Measurements from ENCODE around the gene NAA20.

NAA20 gene

GRCh38 chr20:19976595-19977372, 40.4 kb upstream of the NAA20 start:
- peak; percentile 70 for DNase-seq (ENCODE audit: low read depth)
- TF ChIP-seq CTCF (conservative IDR thresholded peaks at IDR 0.05; ENCODE audit: low read depth, low read length): no peak
- peak overlapping the region; percentile 63 for H3K4me3 ChIP-seq (ENCODE audit: low read length)

GRCh38 chr20:19977373-19977770, 39.8 kb upstream of the NAA20 start:
- H3K4me3 ChIP-seq (ENCODE audit: low read length): peak overlapping the region; percentile 63
- DNase-seq (ENCODE audit: low read depth): no peak
- TF ChIP-seq CTCF (conservative IDR thresholded peaks at IDR 0.05; ENCODE audit: low read depth, low read length): no peak

GRCh38 chr20:19978511-19979210, 38.5 kb upstream of the NAA20 start:
- DNase-seq (ENCODE audit: low read depth): no peak
- no peak for TF ChIP-seq CTCF (conservative IDR thresholded peaks at IDR 0.05; ENCODE audit: low read depth, low read length)
- H3K4me3 ChIP-seq (ENCODE audit: low read length): no peak overlapping the region

- no peak for TF ChIP-seq CTCF (conservative IDR thresholded peaks at IDR 0.05; ENCODE audit: low read depth, low read length)
- DNase-seq (ENCODE audit: low read depth): no peak
These were observed 36.1 kb upstream of the NAA20 start for GRCh38 chr20:19981031-19981451.

GRCh38 chr20:19986419-19986818, 30.7 kb upstream of the NAA20 start:
- no peak overlapping the region for H3K4me3 ChIP-seq (ENCODE audit: low read length)
- DNase-seq (ENCODE audit: low read depth): no peak
- TF ChIP-seq CTCF (conservative IDR thresholded peaks at IDR 0.05; ENCODE audit: low read depth, low read length): no peak

More at GRCh38 chr20:19981031-19981451, 36.1 kb upstream of the NAA20 start:
- no peak overlapping the region for H3K4me3 ChIP-seq (ENCODE audit: low read length)

GRCh38 chr20:19987046-19987445, 30.1 kb upstream of the NAA20 start:
- H3K4me3 ChIP-seq (ENCODE audit: low read length): no peak overlapping the region
- no peak for TF ChIP-seq CTCF (conservative IDR thresholded peaks at IDR 0.05; ENCODE audit: low read depth, low read length)
- no peak for DNase-seq (ENCODE audit: low read depth)

- no peak for TF ChIP-seq CTCF (conservative IDR thresholded peaks at IDR 0.05; ENCODE audit: low read depth, low read length)
- H3K4me3 ChIP-seq (ENCODE audit: low read length): peak overlapping the region; percentile 1
- no peak for DNase-seq (ENCODE audit: low read depth)
These were observed 26.3 kb upstream of the NAA20 start for GRCh38 chr20:19990850-19991249.
